Upper lobe of left lung (tissue), 6 donors: ENCODE results near the gene P4HA1. TPM values are rescaled to one million over a fixed set of nuclear protein-coding genes. Genes with fewer than 3 reads are reported as not detected.

Experiments used
- ATAC-seq, 2 donors: fragments of 200-7000 bp; cut with Tn5 transposase; one replicate each; pipeline ENCODE4 v1.9.1; 2022; ENCODE audit warnings: mild to moderate bottlenecking in 2 of 2, moderate library complexity in 2 of 2; ENCODE audit not compliant: low FRiP score in 2 of 2
- DNase-seq, 2 donors: peaks; one replicate each; pipeline ENCODE4 v3.0.0-alpha.2; 2019 to 2020
- H3K27ac ChIP-seq, 4 donors: fragments of 200-600 bp; sonication (generic); one replicate each; pipeline ENCODE4 v1.5.1; 2016 to 2019
- H3K27me3 ChIP-seq, 4 donors: fragments of 200-600 bp; sonication (generic); one replicate each; pipeline ENCODE4 v1.5.1; 2017 to 2019
- H3K36me3 ChIP-seq, 4 donors: fragments of 200-600 bp; sonication (generic); one replicate each; pipeline ENCODE4 v1.5.1; 2016 to 2019
- H3K4me1 ChIP-seq, 4 donors: fragments of 200-600 bp; sonication (generic); one replicate each; pipeline ENCODE4 v1.5.1; 2018 to 2019
- H3K4me3 ChIP-seq, 4 donors: fragments of 200-600 bp; sonication (generic); one replicate each; pipeline ENCODE4 v1.5.1; 2017 to 2019; ENCODE audit warnings: mild to moderate bottlenecking in 2 of 4, moderate library complexity in 1 of 4
- H3K9me3 ChIP-seq, 4 donors: fragments of 200-600 bp; sonication (generic); one replicate each; pipeline ENCODE4 v1.5.1; 2018 to 2019
- CTCF ChIP-seq, 6 experiments: fragments of 450-650 bp in 4 of 6; fragments of 200-600 bp in 2 of 6; sonication (generic) in 2 of 6; IDR thresholded peaks; one replicate each; pipeline ENCODE4 v1.5.1; 2016 to 2019; ENCODE audit warnings: antibody characterized with exemption in 6 of 6
- EP300 ChIP-seq, 4 donors: sonication (generic); formaldehyde crosslinking; IDR thresholded peaks; one replicate each; pipeline ENCODE4 v1.5.1; 2017; ENCODE audit warnings: antibody characterized with exemption in 4 of 4, control low read depth in 2 of 4
- POLR2A ChIP-seq, 4 donors: fragments of 450-650 bp; IDR thresholded peaks; one replicate each; pipeline ENCODE4 v1.5.1; 2016 to 2017; ENCODE audit warnings: antibody characterized with exemption in 4 of 4, mild to moderate bottlenecking in 2 of 4
- POLR2AphosphoS5 ChIP-seq, 2 donors: sonication (generic); formaldehyde crosslinking; IDR thresholded peaks; one replicate each; pipeline ENCODE4 v1.5.1; 2017; ENCODE audit warnings: antibody characterized with exemption in 2 of 2
- WGBS, 2 donors: methylation state at CpG; one replicate each; pipeline ENCODE4 v1.1.5; 2017 to 2018; 5-methylcytosine and 5-hydroxymethylcytosine counted together
- total RNA-seq, 6 donors: library from RNA; depleted of rRNA in 4 of 6; stranded (reverse); fragments of >200 nt in 4 of 6; gene quantifications; one replicate each; pipeline versions ENCODE4 v1.1.0 to v1.2.1, GENCODE V29; 2016 to 2021
- donor health status: DM: no; HTN: no; CAD: no; lungs with moderate emphysema.
- donor health status: DM: no; HTN: yes; CAD: no; lungs with severe emphysema.

P4HA1 gene
- 10 to 100 TPM; 13.4 to 50.0 (median 29.5) TPM for total RNA-seq

- no peaks in the 10 kb centered on the region for H3K36me3 ChIP-seq
- no peaks in the 10 kb centered on the region for H3K9me3 ChIP-seq
- WGBS, 2 donors, result 0 to 1% methylated on average over 31 to 41 of the region's 75 CpGs
- ATAC-seq (peak; percentile 99), DNase-seq (peak; percentile 100)
- H3K27me3 ChIP-seq, result no peaks in the 10 kb centered on the region
- TF ChIP-seq EP300 (IDR thresholded peaks at IDR 0.05) (peak in 1 of 4 donors; percentile 88), CTCF (IDR thresholded peaks at IDR 0.05) (peak; percentile 53 to 92 (median 90)), POLR2A (IDR thresholded peaks at IDR 0.05) (peak; percentile 31 to 96 (median 92)), POLR2AphosphoS5 (IDR thresholded peaks at IDR 0.05) (peak; percentile 95 to 100)
- H3K27ac ChIP-seq, result peak within 1 kb of the TSS; percentile 91 to 98 (median 94)
- H3K4me3 ChIP-seq, result peak within 1 kb of the TSS; percentile 59 to 81 (median 74)
- peaks cover 10 to 24% (median 17%) of the 10 kb centered on the region in 4 donors for H3K4me1 ChIP-seq
Observed at GRCh38 chr10:73096449-73097304, at the start of gene P4HA1. TSS of gene P4HA1 (minus strand) at chr10:73096866. CDS start at chr10:73074883, 21,983 bp downstream.

- Histone ChIP-seq H3K9me3 (no peaks in the 10 kb centered on the region), H3K27me3 (no peaks in the 10 kb centered on the region), H3K27ac (no peak overlapping the region), H3K4me1 (no peaks in the 10 kb centered on the region), H3K4me3 (no peak overlapping the region), H3K36me3 (peaks cover 42 to 100% (median 67%) of the 10 kb centered on the region in 4 donors)
- WGBS, 2 donors, result 85 to 92% methylated on average over 3 of the region's 3 CpGs
- no peak for TF ChIP-seq EP300 (IDR thresholded peaks at IDR 0.05)
- no peak for TF ChIP-seq POLR2AphosphoS5 (IDR thresholded peaks at IDR 0.05)
- TF ChIP-seq POLR2A (IDR thresholded peaks at IDR 0.05), result no peak
- no peak for TF ChIP-seq CTCF (IDR thresholded peaks at IDR 0.05)
- ATAC-seq (no peak), DNase-seq (no peak)
Observed at GRCh38 chr10:73141603-73142002, 44.9 kb upstream of the P4HA1 start.

- no peak overlapping the region for H3K4me3 ChIP-seq
- no peaks in the 10 kb centered on the region for H3K27me3 ChIP-seq
- no peak for DNase-seq
- ATAC-seq, result no peak
- WGBS, 2 donors, result 91% methylated on average over 2 of the region's 2 CpGs
- no peaks in the 10 kb centered on the region for H3K4me1 ChIP-seq
- H3K27ac ChIP-seq, result no peak overlapping the region
- TF ChIP-seq POLR2AphosphoS5 (IDR thresholded peaks at IDR 0.05) (no peak), CTCF (IDR thresholded peaks at IDR 0.05) (no peak), POLR2A (IDR thresholded peaks at IDR 0.05) (no peak), EP300 (IDR thresholded peaks at IDR 0.05) (no peak)
- no peaks in the 10 kb centered on the region for H3K9me3 ChIP-seq
- peaks cover 30 to 100% (median 63%) of the 10 kb centered on the region in 4 donors for H3K36me3 ChIP-seq
Observed at GRCh38 chr10:73139251-73139650, 42.6 kb upstream of the P4HA1 start.

- ATAC-seq, result no peak
- Histone ChIP-seq H3K27ac (no peak overlapping the region), H3K36me3 (peaks cover 30 to 100% (median 70%) of the 10 kb centered on the region in 4 donors), H3K4me1 (no peaks in the 10 kb centered on the region), H3K9me3 (no peaks in the 10 kb centered on the region), H3K4me3 (no peak overlapping the region), H3K27me3 (no peaks in the 10 kb centered on the region)
- DNase-seq, result no peak
- 95 to 96% methylated on average over 2 of the region's 2 CpGs for WGBS, 2 donors
- no peak for TF ChIP-seq POLR2AphosphoS5 (IDR thresholded peaks at IDR 0.05)
Observed at GRCh38 chr10:73136627-73137026, 40.0 kb upstream of the P4HA1 start.

- Histone ChIP-seq H3K27ac (no peak overlapping the region), H3K36me3 (peaks cover 33 to 100% (median 76%) of the 10 kb centered on the region in 4 donors), H3K27me3 (no peaks in the 10 kb centered on the region), H3K4me1 (no peaks in the 10 kb centered on the region), H3K4me3 (no peak overlapping the region), H3K9me3 (no peaks in the 10 kb centered on the region)
- 94 to 96% methylated on average over 3 of the region's 3 CpGs for WGBS, 2 donors
- ATAC-seq (no peak), DNase-seq (no peak)
- TF ChIP-seq CTCF (IDR thresholded peaks at IDR 0.05), result no peak
- no peak for TF ChIP-seq EP300 (IDR thresholded peaks at IDR 0.05)
Observed at GRCh38 chr10:73134727-73135126, 38.1 kb upstream of the P4HA1 start.
